Epithelial cell of alveolus of lung (primary cell): Measurements from ENCODE around the gene BMAL2. TPM values are rescaled to one million over a fixed set of nuclear protein-coding genes. Genes with fewer than 3 reads are reported as not detected.

ENCODE experiments used
- total RNA-seq: library from RNA; depleted of rRNA; stranded (reverse); fragments of >200 nt; gene quantifications from 2 replicates; pipeline ENCODE4 v1.2.1, GENCODE V29; 2015

The BMAL2 gene, protein sequence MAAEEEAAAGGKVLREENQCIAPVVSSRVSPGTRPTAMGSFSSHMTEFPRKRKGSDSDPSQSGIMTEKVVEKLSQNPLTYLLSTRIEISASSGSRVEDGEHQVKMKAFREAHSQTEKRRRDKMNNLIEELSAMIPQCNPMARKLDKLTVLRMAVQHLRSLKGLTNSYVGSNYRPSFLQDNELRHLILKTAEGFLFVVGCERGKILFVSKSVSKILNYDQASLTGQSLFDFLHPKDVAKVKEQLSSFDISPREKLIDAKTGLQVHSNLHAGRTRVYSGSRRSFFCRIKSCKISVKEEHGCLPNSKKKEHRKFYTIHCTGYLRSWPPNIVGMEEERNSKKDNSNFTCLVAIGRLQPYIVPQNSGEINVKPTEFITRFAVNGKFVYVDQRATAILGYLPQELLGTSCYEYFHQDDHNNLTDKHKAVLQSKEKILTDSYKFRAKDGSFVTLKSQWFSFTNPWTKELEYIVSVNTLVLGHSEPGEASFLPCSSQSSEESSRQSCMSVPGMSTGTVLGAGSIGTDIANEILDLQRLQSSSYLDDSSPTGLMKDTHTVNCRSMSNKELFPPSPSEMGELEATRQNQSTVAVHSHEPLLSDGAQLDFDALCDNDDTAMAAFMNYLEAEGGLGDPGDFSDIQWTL
- total RNA-seq, result 3.3 and 18.6 TPM in 2 replicates

GRCh38 chr12:27332714-27333402, at the start of gene BMAL2:
Gene BMAL2 (plus strand): TSS chr12:27332836. CDS start chr12:27333073, 237 bp downstream.

Other genes with a start within 250 kb of the BMAL2 start
- gene STK38L, start 88.5 kb upstream of the BMAL2 start, total RNA-seq, result 24.7 and 31.1 TPM in 2 replicates
- gene SMCO2, start 113.9 kb downstream of the BMAL2 start, total RNA-seq, result not detected in 2 replicates
- gene PPFIBP1, start 191.4 kb downstream of the BMAL2 start, total RNA-seq, result 21.6 and 48.7 TPM in 2 replicates